ENCODE data around the gene LGALS16.

GRCh38 chr19:39643591-39643990, 12.1 kb upstream of the LGALS16 start:
- no peak for TF ChIP-seq CTCF (IDR thresholded peaks at IDR 0.05; ENCODE audit: borderline replicate concordance, extremely low read depth, low read length, poor library complexity, severe bottlenecking)
- TF ChIP-seq EZH2 (IDR thresholded peaks at IDR 0.05; ENCODE audit: borderline replicate concordance, low read depth, low read length, severe bottlenecking): no peak
